Keratinocyte (primary cell): Measurements from ENCODE around the gene FUZ. TPM values are rescaled to one million over a fixed set of nuclear protein-coding genes. Genes with fewer than 3 reads are reported as not detected.
A peak's percentile ranks its signal among the peaks of the same experiment; 100 is the strongest.

Experiments
- DNase-seq: peaks from one replicate; pipeline ENCODE4 v3.0.0-alpha.2; 2011; ENCODE audit warnings: low read depth, missing footprints, low spot score
- FAIRE-seq: peaks from 2 replicates; lab custom pipeline; 2011; peaks lifted over from hg19 to GRCh38; lab: Jason Lieb, UNC
- H2AFZ ChIP-seq: 2 replicates; pipeline ENCODE4 v1.6.0; 2012; ENCODE audit warnings: low read length, control low read depth, inconsistent platforms; ENCODE audit not compliant: control insufficient read depth
- H3K27ac ChIP-seq: 2 replicates; pipeline ENCODE4 v1.5.1; 2011; ENCODE audit warnings: low read length; ENCODE audit not compliant: control insufficient read depth, insufficient read depth
- H3K27me3 ChIP-seq: 3 replicates; pipeline ENCODE4 v1.6.0; 2011; ENCODE audit warnings: low read length; ENCODE audit not compliant: control insufficient read depth, insufficient read depth; ENCODE audit errors: extremely low read depth
- H3K36me3 ChIP-seq, 2 experiments: 2 replicates in 1 of 2; 3 replicates in 1 of 2; pipeline ENCODE4 v1.5.1; 2011; ENCODE audit warnings: low read length in 2 of 2, mild to moderate bottlenecking in 1 of 2; ENCODE audit not compliant: control insufficient read depth in 2 of 2, insufficient read depth in 2 of 2; ENCODE audit errors: extremely low read depth in 1 of 2
- H3K4me1 ChIP-seq: 3 replicates; pipeline ENCODE4 v1.5.1; 2011; ENCODE audit warnings: low read length; ENCODE audit not compliant: control insufficient read depth, insufficient read depth; ENCODE audit errors: extremely low read depth
- H3K4me2 ChIP-seq: 3 replicates; pipeline ENCODE4 v1.6.0; 2011; ENCODE audit warnings: low read depth, low read length; ENCODE audit not compliant: control insufficient read depth, insufficient read depth; ENCODE audit errors: extremely low read depth
- H3K4me3 ChIP-seq, 3 experiments: fragments of 200-600 bp in 1 of 3; sonication (generic) in 1 of 3; 2 replicates in 2 of 3; 3 replicates in 1 of 3; pipeline ENCODE4 v1.5.1; 2011 to 2016; ENCODE audit warnings: low read length in 3 of 3, mild to moderate bottlenecking in 3 of 3, control low read depth in 2 of 3, inconsistent platforms in 1 of 3, low read depth in 1 of 3, mixed read lengths in 1 of 3, mixed run types in 1 of 3, moderate library complexity in 1 of 3; ENCODE audit not compliant: control insufficient read depth in 2 of 3, insufficient read depth in 2 of 3; ENCODE audit errors: extremely low read depth in 1 of 3
- H3K79me2 ChIP-seq: 2 replicates; pipeline ENCODE4 v1.6.0; 2012; ENCODE audit warnings: low read length; ENCODE audit not compliant: control insufficient read depth, insufficient read depth
- H3K9ac ChIP-seq: 3 replicates; pipeline ENCODE4 v1.6.0; 2011; ENCODE audit warnings: low read length; ENCODE audit not compliant: control insufficient read depth, insufficient read depth; ENCODE audit errors: extremely low read depth
- H3K9me1 ChIP-seq: 3 replicates; pipeline ENCODE4 v1.6.0; 2011; ENCODE audit warnings: low read length; ENCODE audit not compliant: control insufficient read depth, insufficient read depth; ENCODE audit errors: extremely low read depth
- H3K9me3 ChIP-seq: 2 replicates; pipeline ENCODE4 v1.5.1; 2012; ENCODE audit warnings: low read depth, low read length; ENCODE audit not compliant: control insufficient read depth
- H4K20me1 ChIP-seq: 3 replicates; pipeline ENCODE4 v1.6.0; 2011; ENCODE audit warnings: low read length; ENCODE audit not compliant: control insufficient read depth, insufficient read depth; ENCODE audit errors: extremely low read depth
- CTCF ChIP-seq, 3 experiments: IDR thresholded peaks in 1 of 3; conservative IDR thresholded peaks in 1 of 3; optimal IDR thresholded peaks in 1 of 3; 2 replicates in 2 of 3; 3 replicates in 1 of 3; pipeline versions ENCODE3 to v1.5.1; 2011; ENCODE audit warnings: low read length in 3 of 3, mild to moderate bottlenecking in 3 of 3, moderate library complexity in 2 of 3, control low read depth in 1 of 3, inconsistent platforms in 1 of 3; ENCODE audit not compliant: insufficient read depth in 2 of 3; ENCODE audit errors: extremely low read depth in 1 of 3
- EZH2 ChIP-seq: IDR thresholded peaks from one replicate; pipeline ENCODE4 v1.6.1; 2012; ENCODE audit warnings: inconsistent platforms, mild to moderate bottlenecking, low read length, moderate library complexity
- dilution Hi-C: fragments of 300-500 bp; cut with MboI; formaldehyde crosslinking; loops from one replicate; pipeline ENCODE4 v1.7.0; 2020; ENCODE audit warnings: low sequenced_read_pairs; ENCODE audit not compliant: extremely low pct_ligation_motif_present
- polyA plus RNA-seq, 5 experiments: library from polyadenylated mRNA; depleted of rRNA in 3 of 5; stranded (reverse) in 3 of 5; stranded (forward) in 1 of 5; unstranded in 1 of 5; fragments of >200 nt; gene quantifications; 1 replicate in 1 of 5; 2 replicates in 3 of 5; 3 replicates in 1 of 5; pipeline versions ENCODE4 v1.2.1 to v1.2.3, GENCODE V29; 2011 to 2012; ENCODE audit warnings: missing spikeins in 2 of 5, low read depth in 1 of 5, low replicate concordance in 1 of 5

The FUZ gene
- polyA plus RNA-seq, 1 donor (not counting 4 experiments of a cell fraction or from before 2014, with no cell fraction given): 3.7 TPM

GRCh38 chr19:49818649-49819370 lies 5.7 kb upstream of the FUZ start:
- peak overlapping the region; percentile 84 to 99 (median 98) for H3K4me3 ChIP-seq
- H3K9me1 ChIP-seq: no peaks in the 10 kb centered on the region
- peaks cover 32% of the 10 kb centered on the region for H3K79me2 ChIP-seq
- dilution Hi-C loops: no loop called here
- FAIRE-seq (no peak), DNase-seq (no peak)
- H4K20me1 ChIP-seq: no peaks in the 10 kb centered on the region
- H3K4me1 ChIP-seq: peaks cover 16% of the 10 kb centered on the region
- no peaks in the 10 kb centered on the region for H3K9me3 ChIP-seq
- no peaks in the 10 kb centered on the region for H3K27me3 ChIP-seq
- peak overlapping the region; percentile 98 for H2AFZ ChIP-seq
- peak overlapping the region; percentile 99 for H3K27ac ChIP-seq
- peak overlapping the region; percentile 97 for H3K9ac ChIP-seq
- peaks cover 6 to 7% of the 10 kb centered on the region in 2 experiments for H3K36me3 ChIP-seq
- H3K4me2 ChIP-seq: peak overlapping the region; percentile 80
- TF ChIP-seq CTCF (optimal IDR thresholded peaks at IDR 0.05 in 1 of 3, IDR thresholded peaks at IDR 0.05 in 1 of 3, conservative IDR thresholded peaks at IDR 0.05 in 1 of 3; ENCODE audit: extremely low read depth in 1 of 3, insufficient read depth in 2 of 3, low read length in 3 of 3) (no peak), EZH2 (no peak)

- peak within 1 kb of the TSS; percentile 99 for H3K27ac ChIP-seq
Measured at GRCh38 chr19:49817964-49818648, 5.0 kb upstream of the FUZ start, which contains the start of gene MED25. Gene MED25 (plus strand): TSS chr19:49818289. CDS start chr19:49818342, 53 bp downstream.

More at GRCh38 chr19:49817964-49818648, 5.0 kb upstream of the FUZ start, which contains the start of gene MED25:
- FAIRE-seq (no peak), DNase-seq (no peak)
- H3K9me3 ChIP-seq: no peaks in the 10 kb centered on the region
- H3K9me1 ChIP-seq: no peaks in the 10 kb centered on the region
- dilution Hi-C loops: no loop called here
- H2AFZ ChIP-seq: peak within 1 kb of the TSS; percentile 98
- TF ChIP-seq EZH2: no peak
- TF ChIP-seq CTCF (optimal IDR thresholded peaks at IDR 0.05 in 1 of 3, IDR thresholded peaks at IDR 0.05 in 1 of 3, conservative IDR thresholded peaks at IDR 0.05 in 1 of 3; ENCODE audit: extremely low read depth in 1 of 3, insufficient read depth in 2 of 3, low read length in 3 of 3): peak in 2 of 3 experiments; percentile 8 to 32
- H3K4me2 ChIP-seq: peak within 1 kb of the TSS; percentile 80
- H3K9ac ChIP-seq: peak within 1 kb of the TSS; percentile 97
- peaks cover 3 to 6% of the 10 kb centered on the region in 2 experiments for H3K36me3 ChIP-seq
- peaks cover 18% of the 10 kb centered on the region for H3K4me1 ChIP-seq
- H3K27me3 ChIP-seq: no peaks in the 10 kb centered on the region
- peak within 1 kb of the TSS; percentile 84 to 99 (median 98) for H3K4me3 ChIP-seq
- H4K20me1 ChIP-seq: no peaks in the 10 kb centered on the region
- H3K79me2 ChIP-seq: peaks cover 29% of the 10 kb centered on the region
